ENCODE measurements around the gene CCNI.
"Not testable (repeated sequence)": the region's sequence is repeated elsewhere in the genome, so short reads cannot be mapped to it uniquely, and the experiment has no call there.

The CCNI gene

GRCh38 chr4:77075869-77076799, at the start of gene CCNI:
Gene CCNI, minus strand, starts transcription at chr4:77075989. Its CDS starts 9,627 bp downstream, at chr4:77066362.
- in situ Hi-C loops (cut with MboI; ENCODE audit: low sequenced_read_pairs): no loop called here

- in situ Hi-C loops (cut with MboI; ENCODE audit: low sequenced_read_pairs): no loop called here
Measured at GRCh38 chr4:77124576-77124975, 48.8 kb upstream of the CCNI start.

GRCh38 chr4:77123411-77123810, 47.6 kb upstream of the CCNI start:
- in situ Hi-C loops (cut with MboI; ENCODE audit: low sequenced_read_pairs): no loop called here

GRCh38 chr4:77122656-77123055, 46.9 kb upstream of the CCNI start:
- in situ Hi-C loops (cut with MboI; ENCODE audit: low sequenced_read_pairs): no loop called here

- in situ Hi-C loops (cut with MboI; ENCODE audit: low sequenced_read_pairs): no loop called here
Measured at GRCh38 chr4:77121736-77122240, 46.0 kb upstream of the CCNI start.

GRCh38 chr4:77120886-77121508, 45.2 kb upstream of the CCNI start:
- in situ Hi-C loops (cut with MboI; ENCODE audit: low sequenced_read_pairs): no loop called here

GRCh38 chr4:77117721-77118120, 41.9 kb upstream of the CCNI start:
- in situ Hi-C loops (cut with MboI; ENCODE audit: low sequenced_read_pairs): no loop called here

- in situ Hi-C loops (cut with MboI; ENCODE audit: low sequenced_read_pairs): no loop called here
Measured at GRCh38 chr4:77113069-77113468, 37.3 kb upstream of the CCNI start.

GRCh38 chr4:77110730-77111129, 34.9 kb upstream of the CCNI start:
- in situ Hi-C loops (cut with MboI; ENCODE audit: low sequenced_read_pairs): no loop called here

- in situ Hi-C loops (cut with MboI; ENCODE audit: low sequenced_read_pairs): no loop called here
Measured at GRCh38 chr4:77104791-77105540, 29.2 kb upstream of the CCNI start.

GRCh38 chr4:77104388-77104787, 28.6 kb upstream of the CCNI start:
- in situ Hi-C loops (cut with MboI; ENCODE audit: low sequenced_read_pairs): no loop called here

- in situ Hi-C loops (cut with MboI; ENCODE audit: low sequenced_read_pairs): no loop called here
Measured at GRCh38 chr4:77100234-77100633, 24.4 kb upstream of the CCNI start.

GRCh38 chr4:77097611-77098010, 21.8 kb upstream of the CCNI start:
- in situ Hi-C loops (cut with MboI; ENCODE audit: low sequenced_read_pairs): no loop called here

- in situ Hi-C loops (cut with MboI; ENCODE audit: low sequenced_read_pairs): no loop called here
Measured at GRCh38 chr4:77095101-77095821, 19.5 kb upstream of the CCNI start.

GRCh38 chr4:77094496-77094895, 18.7 kb upstream of the CCNI start:
- in situ Hi-C loops (cut with MboI; ENCODE audit: low sequenced_read_pairs): no loop called here

GRCh38 chr4:77093401-77093800, 17.6 kb upstream of the CCNI start:
- in situ Hi-C loops (cut with MboI; ENCODE audit: low sequenced_read_pairs): no loop called here

- in situ Hi-C loops (cut with MboI; ENCODE audit: low sequenced_read_pairs): no loop called here
Measured at GRCh38 chr4:77092975-77093374, 17.2 kb upstream of the CCNI start.

GRCh38 chr4:77089866-77090265, 14.1 kb upstream of the CCNI start:
- in situ Hi-C loops (cut with MboI; ENCODE audit: low sequenced_read_pairs): no loop called here

GRCh38 chr4:77087027-77087426, 11.2 kb upstream of the CCNI start:
- in situ Hi-C loops (cut with MboI; ENCODE audit: low sequenced_read_pairs): not testable (repeated sequence)

GRCh38 chr4:77084019-77084639, 8.3 kb upstream of the CCNI start:
- in situ Hi-C loops (cut with MboI; ENCODE audit: low sequenced_read_pairs): no loop called here
